Measurements from ENCODE around the gene ZNF277.

DNA sequence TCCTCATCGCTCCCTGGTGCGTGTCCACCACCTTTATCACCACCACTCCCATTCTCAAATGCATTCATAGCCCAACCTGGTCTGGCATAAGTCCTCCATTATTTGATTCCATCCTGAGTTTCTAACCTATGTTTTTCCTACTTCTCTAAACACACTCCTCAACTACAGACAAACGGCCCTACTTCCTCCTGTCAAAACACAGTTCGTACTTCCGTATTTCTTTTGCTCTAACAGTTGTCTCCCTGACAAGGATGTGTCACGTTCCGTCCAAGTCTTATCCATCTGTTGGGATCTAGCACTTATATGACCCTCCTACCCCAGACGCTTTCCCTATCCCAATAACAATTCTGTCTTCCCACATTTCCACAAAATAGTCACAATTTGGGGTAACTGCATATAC, 47.1 kb upstream of the ZNF277 start:
- no peak for TF ChIP-seq CEBPB (IDR thresholded peaks at IDR 0.05)
- TF ChIP-seq, protein P1, sequence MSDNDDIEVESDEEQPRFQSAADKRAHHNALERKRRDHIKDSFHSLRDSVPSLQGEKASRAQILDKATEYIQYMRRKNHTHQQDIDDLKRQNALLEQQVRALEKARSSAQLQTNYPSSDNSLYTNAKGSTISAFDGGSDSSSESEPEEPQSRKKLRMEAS (IDR thresholded peaks at IDR 0.05): no peak
- TF ChIP-seq POLR2A (IDR thresholded peaks at IDR 0.05; ENCODE audit: low read length): no peak
- TF ChIP-seq BHLHE40 (IDR thresholded peaks at IDR 0.05; ENCODE audit: low read depth, low read length): no peak
- no peak for TF ChIP-seq POLR2AphosphoS2 (conservative IDR thresholded peaks at IDR 0.05; ENCODE audit: low read length)
- TF ChIP-seq ZC3H11A (IDR thresholded peaks at IDR 0.05): no peak
- TF ChIP-seq, protein P2, sequence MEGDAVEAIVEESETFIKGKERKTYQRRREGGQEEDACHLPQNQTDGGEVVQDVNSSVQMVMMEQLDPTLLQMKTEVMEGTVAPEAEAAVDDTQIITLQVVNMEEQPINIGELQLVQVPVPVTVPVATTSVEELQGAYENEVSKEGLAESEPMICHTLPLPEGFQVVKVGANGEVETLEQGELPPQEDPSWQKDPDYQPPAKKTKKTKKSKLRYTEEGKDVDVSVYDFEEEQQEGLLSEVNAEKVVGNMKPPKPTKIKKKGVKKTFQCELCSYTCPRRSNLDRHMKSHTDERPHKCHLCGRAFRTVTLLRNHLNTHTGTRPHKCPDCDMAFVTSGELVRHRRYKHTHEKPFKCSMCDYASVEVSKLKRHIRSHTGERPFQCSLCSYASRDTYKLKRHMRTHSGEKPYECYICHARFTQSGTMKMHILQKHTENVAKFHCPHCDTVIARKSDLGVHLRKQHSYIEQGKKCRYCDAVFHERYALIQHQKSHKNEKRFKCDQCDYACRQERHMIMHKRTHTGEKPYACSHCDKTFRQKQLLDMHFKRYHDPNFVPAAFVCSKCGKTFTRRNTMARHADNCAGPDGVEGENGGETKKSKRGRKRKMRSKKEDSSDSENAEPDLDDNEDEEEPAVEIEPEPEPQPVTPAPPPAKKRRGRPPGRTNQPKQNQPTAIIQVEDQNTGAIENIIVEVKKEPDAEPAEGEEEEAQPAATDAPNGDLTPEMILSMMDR (IDR thresholded peaks at IDR 0.05): no peak
